ENCODE data around the gene ECE1.
A peak's percentile ranks its signal among the peaks of the same experiment; 100 is the strongest.
"Not testable (repeated sequence)": the region's sequence is repeated elsewhere in the genome, so short reads cannot be mapped to it uniquely, and the experiment has no call there.

The ECE1 gene

DNA sequence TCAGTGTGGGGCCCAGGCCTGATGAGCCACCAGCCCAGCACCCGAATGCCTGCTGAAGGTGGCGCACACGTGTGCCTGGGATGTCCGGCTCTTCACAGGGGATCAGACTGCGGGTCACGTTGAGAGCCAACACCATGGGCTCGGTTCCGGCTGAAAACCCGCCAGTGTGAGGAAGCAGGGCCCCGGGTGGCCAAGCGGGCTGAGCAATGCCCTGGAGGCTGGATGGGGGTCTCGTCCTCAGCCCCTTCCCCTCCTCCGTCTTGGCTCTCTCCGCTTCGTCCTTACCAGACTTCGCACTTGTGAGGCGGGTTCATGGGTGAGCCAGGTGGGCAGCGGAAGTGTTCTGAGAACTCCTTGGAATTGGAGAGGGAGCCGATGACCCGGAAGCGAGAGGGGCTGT, 70.6 kb downstream of the ECE1 start:
- DNase-seq (ENCODE audit: low spot score): no peak

DNA sequence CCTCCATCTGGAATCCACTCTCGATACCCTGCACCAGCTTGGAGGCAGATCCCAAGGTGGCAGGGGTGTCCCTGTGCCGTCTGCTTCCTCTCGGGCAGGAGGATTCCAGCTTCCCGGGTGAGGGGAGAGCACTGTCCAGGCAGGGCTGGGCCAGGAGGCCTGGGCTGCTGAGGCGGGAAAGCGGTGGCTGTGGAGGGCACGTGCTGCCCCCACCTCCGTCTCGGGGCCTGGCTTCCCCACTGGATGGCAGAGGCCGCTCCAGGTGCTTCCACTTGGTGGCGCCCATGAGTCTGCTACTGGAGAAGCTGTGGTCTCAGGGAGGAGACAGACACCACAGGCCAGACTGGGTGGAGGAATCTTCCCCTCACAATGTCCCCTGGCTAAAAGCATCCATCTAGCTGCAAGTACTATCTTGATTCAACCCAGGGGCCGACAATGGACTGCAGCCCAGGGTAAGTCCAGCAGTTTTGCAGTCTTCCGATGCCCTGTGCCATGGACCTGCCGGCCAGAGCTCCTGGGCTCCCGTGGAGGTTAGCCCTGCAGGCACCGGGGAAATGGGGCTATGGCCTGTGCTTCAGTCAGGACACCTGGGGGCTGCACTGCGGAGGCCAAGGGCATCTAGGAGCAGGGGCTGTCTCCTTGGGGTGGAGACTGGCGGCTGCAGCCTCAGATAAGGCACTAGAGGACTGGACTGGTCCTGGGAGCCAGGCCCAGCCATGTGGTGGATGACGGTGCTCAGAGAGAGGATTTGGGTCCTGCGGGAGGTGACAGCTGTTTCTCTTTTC, 72.3 kb downstream of the ECE1 start:
- no peak for DNase-seq (ENCODE audit: low spot score)

DNA sequence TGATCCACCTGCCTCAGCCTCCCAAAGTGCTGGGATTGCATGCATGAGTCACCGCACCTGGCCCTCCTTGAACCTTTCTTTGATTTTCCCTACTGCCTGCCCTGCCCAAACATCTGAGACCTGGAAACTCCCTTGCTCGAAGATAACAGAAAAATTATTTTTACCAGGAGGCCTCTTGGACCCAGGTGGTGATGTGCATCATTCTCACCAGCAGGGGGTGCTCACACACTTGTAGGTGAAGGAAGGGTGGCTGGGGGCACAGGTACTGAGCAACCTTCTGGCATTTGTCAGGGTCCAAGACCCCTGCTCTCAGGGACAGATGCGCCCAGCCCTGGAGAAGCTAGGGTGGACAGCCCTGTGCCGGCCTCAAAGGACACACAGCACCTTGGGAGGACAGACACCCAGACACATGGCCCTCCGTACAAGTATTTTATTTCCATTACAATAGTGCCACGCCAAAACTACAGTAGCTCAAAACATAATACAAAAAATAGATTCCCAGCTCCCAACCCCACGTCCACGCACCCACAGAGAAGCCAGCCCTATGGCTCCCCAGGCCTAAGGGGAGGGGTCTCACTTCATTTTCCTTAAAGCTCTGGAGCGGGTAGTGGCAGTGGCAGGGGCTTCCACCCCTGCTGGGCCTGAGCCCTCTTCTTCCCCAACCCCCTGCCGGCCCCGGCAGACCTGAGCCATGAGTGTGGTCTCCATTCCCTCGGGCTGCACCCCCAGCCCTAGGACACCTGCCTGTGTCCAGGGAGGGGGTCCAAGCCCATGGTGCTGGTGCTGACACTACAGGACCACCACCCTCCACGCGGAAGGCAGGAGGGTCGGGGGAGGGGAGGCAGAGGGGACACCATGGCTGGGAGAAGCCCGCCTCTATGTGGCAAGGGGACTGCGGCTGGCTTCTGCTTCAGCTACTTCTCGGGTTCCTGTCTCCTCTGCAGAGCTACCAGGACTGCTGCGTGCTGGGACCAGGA, 73.1 kb downstream of the ECE1 start:
- peak; percentile 20 for DNase-seq (ENCODE audit: low spot score)

DNA sequence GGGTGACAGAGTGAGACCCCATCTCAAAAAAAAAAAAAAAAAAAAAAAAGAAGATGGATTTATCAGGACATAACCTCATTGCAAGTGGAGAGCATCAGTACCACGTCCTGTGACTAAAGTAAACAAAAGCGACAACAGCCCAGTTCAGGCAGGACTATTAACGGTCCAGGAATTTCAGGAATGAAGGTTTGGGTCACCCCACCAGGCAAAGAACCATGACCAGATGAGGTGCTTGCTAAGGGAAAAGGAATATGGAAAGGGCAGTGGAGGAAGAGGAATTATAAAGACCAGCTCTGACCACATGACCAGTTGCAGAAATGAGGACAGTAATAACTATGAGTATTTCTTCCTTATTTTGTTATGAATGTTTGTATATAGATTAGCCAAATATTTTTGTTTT, 78.1 kb downstream of the ECE1 start:
- no peak for DNase-seq (ENCODE audit: low spot score)

DNA sequence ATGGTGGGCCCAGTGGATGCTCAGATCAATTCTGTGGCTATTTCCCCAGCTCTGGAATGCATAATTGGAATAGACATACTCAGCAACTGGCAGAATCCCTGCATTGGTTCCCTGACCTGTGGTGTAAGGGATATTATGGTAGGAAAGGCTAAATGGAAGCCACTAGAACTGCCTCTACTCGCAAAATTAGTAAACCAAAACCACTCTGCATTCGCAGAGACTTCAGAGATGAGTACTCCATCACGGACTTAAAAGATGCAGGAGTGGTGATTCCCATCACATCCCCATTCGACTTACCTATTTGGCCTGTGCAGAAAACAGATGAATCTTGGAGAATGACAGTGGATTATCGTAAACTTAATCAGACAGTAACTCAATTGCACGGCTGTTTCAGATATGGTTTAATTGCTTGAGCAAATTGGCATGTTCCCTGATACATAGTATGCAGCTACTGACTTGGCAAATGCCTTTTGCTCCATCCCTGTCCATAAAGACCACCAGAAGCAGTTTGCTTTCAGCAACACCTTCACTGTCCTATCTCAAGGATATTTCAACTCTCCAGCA, 82.0 kb downstream of the ECE1 start:
- DNase-seq (ENCODE audit: low spot score): not testable (repeated sequence)

DNA sequence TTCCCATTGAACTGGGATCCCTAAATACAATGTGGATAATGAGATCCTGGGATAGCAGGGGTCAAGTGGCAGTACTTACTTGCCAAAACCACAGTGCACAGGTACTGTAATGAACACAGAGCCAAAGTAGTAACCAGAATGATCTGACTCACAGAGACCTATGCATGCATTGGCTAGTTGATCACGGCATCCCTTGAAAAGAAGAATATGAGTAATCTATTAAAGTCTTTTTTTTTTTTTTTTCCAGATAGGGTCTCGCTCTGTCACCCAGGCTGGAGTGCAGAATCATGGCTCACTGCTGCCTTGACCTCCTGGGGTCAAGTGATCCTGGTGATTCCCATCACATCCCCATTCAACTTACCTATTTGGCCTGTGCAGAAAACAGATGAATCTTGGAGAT, 84.1 kb downstream of the ECE1 start:
- no peak for DNase-seq (ENCODE audit: low spot score)

DNA sequence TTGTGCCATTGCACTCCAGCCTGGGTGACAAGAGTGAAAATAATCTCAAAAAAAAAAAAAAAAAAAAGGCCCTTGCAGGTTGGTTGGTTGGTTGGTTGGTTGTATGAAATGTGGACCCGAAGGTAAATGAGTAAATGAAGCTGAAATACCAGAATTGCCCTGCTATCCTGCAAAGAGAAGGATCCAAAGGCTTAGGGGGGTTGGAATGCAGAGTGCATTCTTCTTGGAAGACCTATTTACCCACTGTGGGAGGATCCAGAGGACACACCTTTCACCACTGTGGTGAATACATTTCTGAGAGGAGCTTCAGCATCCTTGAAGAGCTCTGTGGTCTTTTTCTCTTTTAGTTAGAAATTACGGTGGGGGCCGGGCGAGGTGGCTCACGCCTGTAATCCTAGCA, 84.8 kb downstream of the ECE1 start:
- no peak for DNase-seq (ENCODE audit: low spot score)

DNA sequence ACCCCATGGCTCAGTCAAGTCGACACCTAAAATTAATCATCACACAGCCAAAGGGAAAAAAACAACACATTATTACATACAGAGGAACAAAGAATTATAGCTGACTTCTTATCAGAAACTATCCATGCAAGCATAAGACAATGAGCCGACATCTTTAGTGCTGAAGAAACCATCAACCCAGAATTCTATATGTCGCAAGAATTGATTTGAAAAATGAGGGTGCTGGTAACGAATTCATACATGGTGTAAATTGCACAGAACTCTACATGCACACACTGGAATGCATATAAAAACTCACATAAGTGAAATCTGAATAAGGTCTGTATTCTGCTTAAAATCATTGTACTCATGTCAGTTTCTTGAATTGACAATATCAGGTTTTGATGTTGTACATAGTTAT, 88.6 kb downstream of the ECE1 start:
- no peak for DNase-seq (ENCODE audit: low spot score)

DNA sequence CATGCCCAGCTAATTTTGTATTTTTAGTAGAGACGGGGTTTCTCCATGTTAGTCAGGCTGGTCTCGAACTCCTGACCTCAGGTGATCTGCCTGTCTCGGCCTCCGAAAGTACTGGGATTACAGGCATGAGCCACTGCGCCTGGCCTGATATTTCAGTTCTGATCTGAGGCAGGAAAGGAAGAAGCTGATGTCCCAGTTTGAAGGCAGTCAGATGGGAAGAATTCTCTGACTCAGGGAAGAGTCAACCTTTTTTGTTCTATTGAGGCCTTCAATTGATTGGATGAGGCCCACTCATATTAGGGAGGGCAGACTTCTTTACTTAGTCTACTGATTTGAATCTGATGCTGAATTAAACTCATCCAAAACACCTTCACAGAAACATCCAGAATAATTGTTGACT, 89.0 kb downstream of the ECE1 start:
- not testable (repeated sequence) for DNase-seq (ENCODE audit: low spot score)

DNA sequence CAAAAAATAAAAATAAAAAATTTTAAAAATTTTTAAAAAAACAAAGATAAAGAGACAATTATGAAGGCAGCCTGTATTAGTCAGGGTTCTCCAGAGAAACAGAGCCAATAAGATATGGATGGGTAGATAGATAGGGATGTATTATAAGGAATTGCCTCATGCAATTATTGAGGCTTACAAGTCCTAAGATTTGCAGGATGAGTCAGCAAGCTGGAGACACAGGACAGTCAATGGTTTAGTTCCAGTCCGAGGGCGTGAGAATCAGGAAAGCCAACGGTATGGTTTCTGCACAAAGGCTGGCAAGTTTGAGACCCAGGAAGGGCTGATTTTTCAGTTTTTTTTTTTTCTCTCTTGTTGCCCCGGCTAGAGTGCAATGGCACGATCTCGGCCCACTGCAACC, 89.5 kb downstream of the ECE1 start:
- no peak for DNase-seq (ENCODE audit: low spot score)

DNA sequence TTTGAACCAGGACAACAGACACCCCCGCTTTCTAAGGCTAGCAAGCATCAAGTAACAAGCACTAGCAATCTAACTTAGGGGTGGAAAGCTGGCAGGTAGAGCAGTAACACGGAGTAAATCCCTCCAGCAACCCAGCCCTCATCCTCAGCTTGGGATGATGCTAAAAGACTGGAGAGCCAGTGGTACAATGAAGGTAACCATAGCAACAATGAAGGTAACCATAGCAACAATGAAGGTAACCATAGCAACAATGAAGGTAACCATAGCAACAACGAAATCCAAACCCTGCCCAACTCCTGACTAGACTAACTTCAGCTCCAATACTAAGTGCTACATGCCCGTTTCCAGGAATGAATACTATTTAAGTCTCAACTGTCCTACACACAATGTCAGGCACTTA, 91.3 kb downstream of the ECE1 start:
- DNase-seq (ENCODE audit: low spot score): no peak

DNA sequence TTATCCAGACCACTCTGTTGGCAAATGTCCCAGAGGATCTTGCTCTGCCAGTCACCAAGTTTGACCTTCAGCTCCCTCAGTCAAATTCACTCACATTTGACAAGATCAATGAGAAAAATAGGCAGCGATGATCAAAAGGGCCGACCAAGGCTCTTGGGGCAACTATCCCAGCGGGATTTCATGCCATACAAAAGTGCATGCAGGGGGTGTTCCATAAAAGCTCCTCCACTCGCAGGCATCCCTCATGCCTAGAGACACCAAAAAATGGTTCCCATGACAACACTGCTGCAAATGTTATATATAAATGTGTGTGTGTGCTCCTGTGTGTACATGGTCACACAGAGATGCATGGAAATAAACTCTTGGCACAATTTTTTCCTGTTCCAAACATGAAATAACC, 97.4 kb downstream of the ECE1 start:
- DNase-seq (ENCODE audit: low spot score): no peak

DNA sequence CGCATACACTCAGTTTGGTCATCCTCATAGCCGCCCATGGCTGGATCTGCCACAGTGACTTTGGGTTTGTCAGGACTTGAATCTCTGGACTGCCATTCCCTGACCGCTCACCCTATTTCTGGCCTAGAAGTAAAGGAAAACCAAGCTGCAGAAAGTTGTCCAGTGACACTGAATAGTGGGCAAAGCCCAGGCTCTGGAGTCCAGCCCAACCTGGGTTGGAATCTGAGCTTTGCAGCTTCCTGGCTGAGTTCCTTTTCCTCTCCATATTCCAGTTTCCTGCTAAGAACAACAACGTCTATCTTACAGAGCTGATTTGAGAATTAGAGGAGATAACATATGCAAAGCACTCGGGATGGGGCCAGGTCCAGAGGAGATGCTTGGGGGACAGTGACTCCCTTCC, 98.0 kb downstream of the ECE1 start:
- no peak for DNase-seq (ENCODE audit: low spot score)

DNA sequence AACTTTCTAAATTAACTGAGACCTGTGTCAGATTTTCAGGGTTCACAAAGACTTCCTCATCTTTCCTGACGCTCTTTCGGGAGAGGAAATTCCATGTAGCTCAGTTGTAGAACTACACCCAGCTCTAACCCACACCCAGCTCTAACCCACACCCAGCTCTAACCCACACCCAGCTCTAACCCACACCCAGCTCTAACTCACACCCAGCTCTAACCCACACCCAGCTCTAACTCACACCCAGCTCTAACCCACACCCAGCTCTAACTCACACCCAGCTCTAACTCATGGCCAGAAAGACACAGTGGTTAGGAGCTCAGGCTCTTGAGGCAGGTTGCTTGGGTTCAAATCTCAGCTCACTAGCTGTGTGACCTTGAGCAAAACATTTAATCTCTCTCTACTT, 99.5 kb downstream of the ECE1 start:
- not testable (repeated sequence) for DNase-seq (ENCODE audit: low spot score)

DNA sequence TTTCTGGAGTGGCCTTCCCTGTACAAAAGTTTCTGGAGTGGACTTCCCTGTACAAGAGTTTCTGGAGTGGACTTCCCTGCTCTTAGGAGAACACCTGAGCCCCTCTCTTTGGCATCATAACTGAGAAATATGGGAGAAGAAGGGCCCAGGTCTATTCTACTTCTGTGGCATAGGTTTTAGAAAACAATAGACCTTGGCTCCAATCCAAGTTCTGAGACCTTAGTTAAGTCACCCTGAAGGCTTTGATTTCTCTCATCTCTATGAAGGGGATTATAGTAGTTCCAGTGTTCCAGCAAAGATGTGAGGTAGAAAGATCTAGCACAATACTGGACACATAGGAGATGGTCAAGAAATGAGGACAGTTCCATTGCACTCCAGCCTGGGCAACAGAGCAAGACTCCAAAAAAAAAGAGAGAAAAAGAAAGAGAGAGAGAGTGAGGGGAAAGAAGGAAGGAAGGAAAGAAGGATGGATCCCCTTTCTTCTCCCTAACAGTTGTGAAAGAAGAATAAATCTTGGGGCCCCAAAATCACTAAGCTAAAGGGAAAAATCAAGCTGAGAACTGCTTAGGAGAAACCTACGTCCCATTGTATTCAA, 100.3 kb downstream of the ECE1 start:
- DNase-seq (ENCODE audit: low spot score): no peak

DNA sequence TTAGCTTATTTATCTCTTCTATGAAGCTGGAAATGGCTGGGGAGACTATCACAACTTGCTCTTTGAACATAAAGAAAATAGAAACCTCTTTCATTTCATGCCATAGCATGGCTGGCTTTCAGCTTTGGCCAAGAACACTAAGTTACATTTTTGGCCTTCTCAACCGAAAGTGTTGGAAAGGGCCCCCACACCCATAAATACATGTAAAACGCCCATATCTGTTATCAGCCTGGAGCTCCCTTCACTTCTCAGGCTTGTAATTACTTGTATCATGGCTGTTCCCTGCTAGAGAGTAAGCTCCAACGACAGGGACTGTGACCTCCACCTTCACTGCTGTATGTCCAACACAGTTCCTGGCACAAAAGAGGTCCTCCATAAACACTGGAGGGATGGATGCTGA, 100.8 kb downstream of the ECE1 start:
- no peak for DNase-seq (ENCODE audit: low spot score)

DNA sequence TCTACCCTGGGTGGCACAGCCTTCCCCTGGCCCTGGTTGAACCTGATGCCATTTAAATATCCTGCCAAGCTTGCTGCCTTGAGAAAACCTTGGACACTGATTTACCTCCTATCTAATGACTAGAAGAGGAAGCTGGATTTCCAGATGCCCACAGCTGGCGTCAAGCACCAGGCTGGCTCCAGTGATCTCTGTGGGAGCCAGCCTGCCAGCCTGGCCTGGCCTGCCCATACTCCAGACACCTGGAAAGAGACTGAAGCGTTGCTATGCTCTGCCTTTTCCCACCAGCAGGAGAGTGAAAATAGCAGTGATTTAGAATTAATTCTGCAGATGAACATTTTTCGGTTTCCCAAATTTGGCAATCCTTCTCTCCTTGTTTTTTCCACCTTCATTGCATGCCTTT, 102.0 kb downstream of the ECE1 start:
- DNase-seq (ENCODE audit: low spot score): no peak

DNA sequence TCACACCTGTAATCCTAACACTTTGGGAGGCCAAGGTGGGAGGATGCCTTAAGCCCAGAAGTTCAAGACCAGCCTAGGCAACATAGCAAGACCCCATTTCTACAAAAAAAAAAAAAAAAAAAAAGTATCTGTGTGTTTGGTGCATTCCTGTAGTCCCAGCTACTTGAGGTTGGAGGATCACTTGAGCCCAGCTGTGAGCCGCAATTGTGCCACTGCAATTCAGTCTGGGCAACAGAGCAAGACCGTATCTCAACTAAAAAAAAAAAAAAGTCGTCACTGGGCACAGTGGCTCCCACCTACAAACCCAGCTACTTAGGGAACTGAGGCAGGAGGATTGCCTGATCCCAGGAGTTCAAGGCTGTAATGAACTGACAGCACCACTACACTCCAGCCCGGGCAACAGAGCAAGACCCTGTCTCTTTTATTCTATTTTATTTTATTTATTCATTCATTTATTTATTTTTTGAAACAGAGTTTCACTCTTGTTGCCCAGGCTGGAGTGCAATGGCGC, 105.0 kb downstream of the ECE1 start:
- DNase-seq (ENCODE audit: low spot score): no peak

DNA sequence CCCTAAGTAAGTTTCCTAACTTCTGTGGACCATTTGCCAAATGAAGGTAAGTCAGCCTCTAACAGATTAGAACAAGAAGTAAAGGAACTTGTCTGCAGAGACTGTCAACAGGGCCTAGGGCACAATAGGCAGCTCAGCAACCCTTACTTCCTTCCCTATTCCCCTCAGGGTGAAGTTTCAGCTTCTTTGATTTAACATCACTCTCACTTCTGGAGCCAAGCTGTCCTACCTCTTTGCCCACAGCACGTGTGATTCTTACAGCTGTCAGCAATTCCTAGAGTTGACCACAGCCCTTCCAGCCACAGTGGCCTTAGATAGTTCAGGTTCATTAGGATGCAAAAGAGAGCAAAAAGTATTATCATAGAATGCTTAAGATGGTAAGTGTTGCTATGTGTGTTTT, 106.0 kb downstream of the ECE1 start:
- DNase-seq (ENCODE audit: low spot score): no peak

DNA sequence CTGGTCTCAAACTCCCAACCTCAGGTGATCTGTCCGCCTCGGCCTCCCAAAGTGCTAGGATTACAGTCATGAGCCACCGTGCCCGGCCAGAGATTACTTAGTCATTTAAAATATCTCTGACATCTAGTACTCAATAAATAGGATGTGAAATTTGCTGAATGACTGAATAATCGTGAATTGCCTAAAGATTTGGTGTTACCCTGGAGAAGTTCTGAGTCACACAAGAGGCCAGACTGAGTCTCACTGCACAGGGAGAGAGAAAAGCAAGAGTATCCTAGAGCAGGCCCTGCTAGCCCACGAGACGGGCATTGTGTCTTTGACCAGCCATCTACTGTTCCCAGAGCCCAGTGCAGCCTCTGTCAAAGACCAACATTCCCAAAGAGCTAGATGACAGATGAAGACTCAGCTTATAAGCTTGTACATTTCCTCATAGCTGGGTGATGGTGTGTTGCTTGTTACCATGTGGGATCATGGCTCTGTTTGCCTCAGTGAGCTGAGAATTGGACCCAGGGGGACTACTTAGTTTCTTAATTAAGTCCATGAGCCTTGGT, 108.0 kb downstream of the ECE1 start:
- no peak for DNase-seq (ENCODE audit: low spot score)

DNA sequence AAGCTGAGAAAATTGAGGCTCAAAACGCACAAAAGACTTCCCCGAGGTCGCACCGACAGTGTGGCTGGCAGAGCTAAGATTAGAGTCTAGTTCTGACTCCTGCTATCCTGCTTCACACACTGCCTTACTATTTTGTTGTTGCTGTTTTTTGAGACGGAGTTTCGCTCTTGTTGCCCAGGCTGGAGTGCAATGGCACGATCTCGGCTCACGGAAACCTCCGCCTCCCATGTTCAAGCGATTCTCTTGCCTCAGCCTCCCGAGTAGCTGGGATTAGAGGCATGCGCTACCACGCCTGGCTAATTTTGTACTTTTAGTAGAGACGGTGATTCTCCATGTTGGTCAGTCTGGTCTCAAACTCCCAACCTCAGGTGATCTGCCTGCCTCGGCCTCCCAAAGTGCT, 112.0 kb downstream of the ECE1 start:
- not testable (repeated sequence) for DNase-seq (ENCODE audit: low spot score)

Data from COLO829 (cell line).